HG03103 (cell line): ENCODE data around the gene SYCE3.
A peak's percentile ranks its signal among the peaks of the same experiment; 100 is the strongest.

Experiments
- ATAC-seq: cut with Tn5 transposase; IDR thresholded peaks from one replicate; pipeline ENCODE4 v1.9.1; 2021; ENCODE audit warnings: low read depth; ENCODE audit not compliant: unreplicated experiment

The SYCE3 gene

DNA sequence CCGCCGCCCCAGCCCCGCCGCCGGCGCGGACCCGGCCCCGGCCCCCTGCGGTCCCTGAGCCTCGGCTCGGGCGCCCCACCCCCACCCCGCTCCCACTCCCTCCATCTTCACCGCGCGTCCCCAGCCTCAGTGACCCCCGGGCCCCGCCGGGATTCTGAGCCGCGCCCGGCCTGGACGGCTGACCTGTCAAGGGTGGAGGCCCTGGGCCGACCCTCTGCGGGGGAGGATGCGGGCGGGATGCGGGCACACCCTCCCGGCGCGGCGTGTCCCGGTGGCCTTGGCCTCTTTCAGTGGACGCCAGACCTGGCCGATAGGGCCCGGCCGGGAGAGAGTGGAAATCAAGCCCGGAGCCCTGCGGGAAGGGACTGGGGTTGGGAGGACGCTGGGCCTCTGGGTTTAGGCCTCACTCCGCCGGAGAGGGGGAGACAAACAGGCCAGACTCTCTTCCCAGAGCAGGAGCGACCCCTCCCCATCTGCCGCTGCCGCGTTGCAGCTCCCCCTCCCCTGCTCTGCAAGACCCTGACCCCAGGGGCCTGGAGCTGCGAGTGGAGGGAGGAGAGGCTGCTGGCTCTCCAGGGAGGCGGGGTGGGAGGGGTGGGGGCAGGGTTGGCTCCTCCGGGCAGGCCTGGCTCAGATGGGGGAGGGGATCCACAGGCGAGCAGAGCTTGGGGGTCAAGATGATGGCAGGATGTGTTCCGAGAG lies 38.4 kb upstream of the SYCE3 start:
- ATAC-seq = no peak

DNA sequence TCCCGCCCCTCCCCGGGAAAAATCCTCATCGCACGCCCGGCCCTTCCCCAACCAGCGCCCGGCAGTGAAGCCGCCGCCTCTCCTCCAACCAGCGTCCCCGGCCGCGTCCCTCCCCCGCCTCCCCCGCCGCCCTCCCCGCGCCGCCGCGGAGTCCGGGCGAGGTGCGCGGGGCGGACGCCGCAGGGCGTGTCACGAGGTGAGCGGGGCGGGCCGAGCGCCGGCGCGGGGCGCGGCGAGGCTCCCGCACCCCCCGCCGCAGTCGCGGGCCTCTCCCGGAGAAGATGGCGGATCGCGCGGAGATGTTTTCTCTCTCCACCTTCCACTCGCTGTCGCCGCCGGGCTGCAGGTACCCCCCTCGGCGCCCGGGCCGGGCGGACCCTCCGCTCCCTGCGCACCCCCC lies 37.8 kb upstream of the SYCE3 start, which contains the start of gene MAPK8IP2:
TSS of gene MAPK8IP2 (plus strand) at position 256 of the 400 bp plus-strand sequence. CDS start at position 282, 26 bp downstream.
- no peak for ATAC-seq

DNA sequence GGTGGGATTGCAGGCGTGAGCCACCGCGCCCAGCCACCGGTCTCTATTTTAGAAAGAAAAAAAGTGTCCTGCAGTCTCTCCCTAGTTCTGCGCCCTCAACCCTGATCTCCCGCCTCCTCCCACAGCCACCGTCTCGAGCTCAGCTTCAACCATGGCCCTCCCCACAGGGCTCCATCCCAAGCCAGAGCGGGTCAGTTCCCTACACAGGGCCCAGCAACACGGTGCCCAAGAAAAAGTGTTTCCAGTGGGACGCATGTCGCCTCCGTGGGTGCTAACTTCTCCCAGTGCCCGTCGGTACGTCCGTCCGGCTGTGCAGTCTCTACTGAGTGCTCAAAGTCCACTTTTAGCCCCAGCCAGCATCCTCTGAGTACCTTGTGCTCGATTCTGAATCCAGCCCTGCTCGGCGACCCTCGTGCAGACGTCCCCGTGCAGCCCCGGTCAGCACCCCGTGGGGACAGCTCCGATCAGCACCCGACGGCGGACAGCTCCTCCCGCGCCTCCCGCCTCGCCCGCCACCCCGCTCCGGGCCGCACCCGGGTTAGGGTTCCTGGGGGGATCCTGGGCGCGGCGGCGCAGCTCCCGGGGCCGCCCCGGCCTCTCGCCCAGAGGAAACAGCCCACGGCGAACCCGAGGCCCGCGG lies 37.2 kb upstream of the SYCE3 start:
- no peak for ATAC-seq

DNA sequence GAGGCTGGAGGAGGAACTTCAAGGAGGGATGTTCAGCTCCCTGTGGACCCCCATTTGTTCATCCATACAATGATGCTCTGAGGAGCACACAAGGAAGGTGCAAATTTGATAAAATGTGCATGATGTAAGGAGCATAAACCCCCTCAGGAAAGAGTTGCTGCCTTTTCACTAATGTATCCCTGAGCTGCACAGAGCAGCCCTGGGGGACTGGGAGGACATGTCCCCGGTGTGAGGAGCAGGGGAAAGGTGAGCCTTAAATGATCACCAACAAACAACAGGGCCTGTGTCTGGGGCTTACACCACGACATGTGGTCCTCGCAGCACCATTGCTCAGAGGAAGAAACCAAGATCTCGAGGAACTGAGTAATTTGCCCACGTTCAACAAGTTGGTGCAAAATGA lies 34.4 kb upstream of the SYCE3 start:
- no peak for ATAC-seq

DNA sequence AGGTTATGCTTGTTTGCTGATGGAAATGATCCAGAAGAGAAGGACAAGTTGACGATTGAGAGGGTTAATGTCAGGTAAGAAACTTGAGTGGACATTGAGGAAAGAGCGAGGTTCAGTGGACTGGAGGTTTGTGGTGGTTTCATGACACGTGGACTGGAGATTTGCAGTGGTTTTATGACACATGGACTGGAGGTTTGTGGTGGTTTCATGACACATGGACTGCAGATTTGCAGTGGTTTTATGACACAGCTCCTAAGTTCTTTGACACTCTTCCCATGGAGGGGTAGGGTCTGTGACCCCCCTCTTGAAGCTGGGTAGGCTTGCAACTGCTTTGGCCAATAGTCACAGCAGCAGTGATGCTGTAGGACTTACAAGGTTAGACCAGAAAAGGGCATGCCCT lies 32.5 kb upstream of the SYCE3 start:
- no peak for ATAC-seq

DNA sequence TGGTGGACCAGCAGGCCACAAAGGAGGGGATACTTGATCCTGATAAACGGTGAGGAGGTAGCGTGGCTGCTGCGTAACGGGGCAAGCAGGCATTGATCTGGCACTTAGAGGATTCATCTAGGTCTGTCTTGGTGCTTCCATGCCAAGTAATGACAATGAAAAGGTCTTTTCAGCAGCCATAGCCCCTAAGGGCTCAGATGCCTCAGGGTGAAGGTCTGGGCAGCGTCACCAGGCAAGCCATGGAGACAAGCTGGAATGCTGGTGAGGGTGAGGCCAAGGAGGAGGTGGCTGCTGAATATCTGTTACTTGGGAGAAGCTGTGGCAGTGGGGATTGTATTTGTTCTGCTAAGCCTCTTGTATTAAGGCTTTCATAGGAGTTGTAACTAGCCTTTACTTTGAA lies 24.7 kb upstream of the SYCE3 start:
- ATAC-seq = no peak

DNA sequence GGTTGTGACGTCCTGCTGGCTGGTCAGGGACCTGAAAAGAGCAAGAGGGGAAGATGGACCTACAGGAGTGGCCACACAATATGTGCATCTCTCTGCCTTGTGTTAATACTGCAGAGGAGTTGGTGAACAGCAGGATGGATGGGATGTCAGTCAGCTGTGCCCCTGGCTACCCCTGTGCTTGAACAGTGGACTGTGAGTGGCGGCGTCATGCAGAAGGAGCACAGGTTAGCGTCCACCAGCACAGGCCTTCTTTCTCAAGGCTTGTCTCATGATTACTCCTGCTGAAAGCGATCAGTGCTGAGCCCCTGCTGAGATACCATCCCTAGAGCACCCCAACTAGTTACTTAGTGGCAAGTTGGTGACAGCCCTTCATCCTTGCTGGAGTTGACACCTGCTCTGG lies 23.7 kb upstream of the SYCE3 start:
- ATAC-seq = no peak

DNA sequence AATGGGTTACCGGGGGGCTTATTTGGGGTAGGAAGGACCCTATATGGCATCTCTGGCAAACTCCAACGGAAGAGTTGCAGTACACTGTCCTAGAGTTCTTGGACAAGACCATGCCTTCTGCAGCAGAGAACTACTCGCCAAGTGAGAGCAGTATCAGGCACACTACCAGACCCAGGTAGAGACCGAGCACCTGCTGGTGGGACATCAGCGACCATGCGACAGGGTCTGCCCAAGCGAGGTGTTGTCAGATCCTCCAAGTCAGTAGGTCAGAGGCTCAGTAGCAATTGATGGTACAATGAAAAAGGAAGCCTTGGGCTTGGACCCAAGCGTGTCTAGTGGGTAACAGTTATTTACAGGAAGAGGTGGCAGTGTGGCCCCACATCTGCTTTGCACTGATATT lies 23.1 kb upstream of the SYCE3 start:
- no peak for ATAC-seq

DNA sequence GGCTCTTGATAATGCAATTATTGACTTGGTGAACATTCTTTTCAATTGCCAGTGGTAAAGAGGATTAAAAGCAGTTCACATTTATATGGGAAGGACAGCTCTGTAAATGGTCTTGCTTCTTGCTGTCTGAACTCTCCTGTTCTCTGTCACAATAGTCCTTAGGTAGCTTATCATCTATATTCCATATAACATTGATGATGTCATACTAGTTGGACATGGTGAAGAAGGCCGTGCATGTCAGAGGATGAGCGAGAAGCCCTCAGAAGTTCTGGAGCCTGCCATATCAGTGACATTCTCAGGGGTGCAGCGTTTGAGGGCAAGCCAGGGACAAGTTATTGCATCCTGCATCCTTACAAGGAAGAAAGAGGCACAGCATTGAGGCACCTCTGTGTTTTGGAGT lies 22.5 kb upstream of the SYCE3 start:
- no peak for ATAC-seq

DNA sequence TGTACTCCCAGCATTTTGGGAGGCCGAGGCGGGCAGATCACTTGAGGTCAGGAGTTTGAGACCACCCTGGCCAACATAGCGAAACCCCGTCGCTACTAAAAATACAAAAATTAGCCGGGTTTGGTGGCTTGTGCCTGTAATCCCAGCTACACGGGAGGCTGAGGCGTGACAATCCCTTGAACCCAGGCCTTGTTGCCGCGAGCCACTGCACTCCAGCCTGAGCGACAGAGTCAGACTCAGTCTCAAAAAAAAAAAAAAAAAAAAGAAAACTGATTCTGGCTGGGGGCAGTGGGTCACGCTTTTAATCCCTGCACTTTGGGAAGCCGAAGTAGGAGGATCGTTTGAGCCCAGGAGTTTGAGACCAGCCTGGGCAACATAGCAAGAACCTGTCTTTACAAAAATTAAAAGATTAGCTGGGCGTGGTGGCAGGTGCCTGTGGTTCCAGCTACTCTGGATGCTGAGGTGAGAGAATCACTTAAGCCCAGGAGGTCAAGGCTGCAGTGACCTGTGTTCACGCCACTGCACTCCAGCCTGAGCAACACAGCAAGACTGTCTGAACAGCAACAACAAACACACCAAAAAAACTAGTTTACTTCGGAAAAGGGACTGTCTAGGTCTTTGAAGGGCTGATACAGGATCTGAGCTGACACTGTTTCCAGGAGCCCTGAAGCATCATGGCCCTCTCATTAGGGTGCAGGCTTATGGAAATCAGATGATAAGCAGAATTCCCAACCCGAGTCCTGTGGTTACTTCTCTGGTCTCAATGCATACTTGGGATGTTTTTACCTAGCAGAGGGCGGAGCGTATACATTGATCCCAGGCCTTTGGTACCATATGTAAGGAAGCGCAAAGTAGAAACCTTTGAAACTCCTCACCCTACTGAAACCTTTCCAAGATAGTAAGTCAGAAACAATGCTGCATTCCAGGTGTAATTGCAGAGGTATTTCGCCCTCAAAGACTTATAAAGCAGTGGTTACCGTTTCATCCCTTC lies 21.7 kb upstream of the SYCE3 start:
- ATAC-seq = no peak

DNA sequence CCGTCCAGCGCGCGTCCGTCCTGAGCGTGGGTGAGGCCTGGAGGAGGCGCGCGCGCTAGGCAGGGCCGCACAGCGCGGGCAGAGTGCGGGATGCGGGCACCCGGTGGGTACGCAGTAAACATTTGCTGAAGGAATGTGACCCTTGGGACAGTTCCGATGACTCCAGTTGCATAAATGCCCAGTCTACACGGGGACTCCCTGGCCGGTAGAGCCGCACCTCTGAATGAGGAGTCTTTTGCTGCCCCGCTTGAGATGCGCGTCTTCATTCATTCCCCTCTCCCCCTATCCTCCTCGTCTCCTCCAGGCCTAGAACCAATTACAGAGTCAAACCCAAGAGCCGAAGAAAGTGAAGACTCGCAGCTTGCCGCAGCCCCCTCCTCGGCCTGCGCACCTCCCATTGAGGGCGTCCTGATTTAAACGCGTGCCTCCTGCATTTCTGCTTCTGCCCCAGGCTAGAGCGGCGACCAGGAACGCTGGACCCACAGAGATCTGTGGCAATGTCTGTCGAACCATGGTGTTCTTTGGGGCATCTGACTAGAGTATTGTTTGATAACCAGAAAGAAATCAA lies 20.7 kb upstream of the SYCE3 start:
- no peak for ATAC-seq

DNA sequence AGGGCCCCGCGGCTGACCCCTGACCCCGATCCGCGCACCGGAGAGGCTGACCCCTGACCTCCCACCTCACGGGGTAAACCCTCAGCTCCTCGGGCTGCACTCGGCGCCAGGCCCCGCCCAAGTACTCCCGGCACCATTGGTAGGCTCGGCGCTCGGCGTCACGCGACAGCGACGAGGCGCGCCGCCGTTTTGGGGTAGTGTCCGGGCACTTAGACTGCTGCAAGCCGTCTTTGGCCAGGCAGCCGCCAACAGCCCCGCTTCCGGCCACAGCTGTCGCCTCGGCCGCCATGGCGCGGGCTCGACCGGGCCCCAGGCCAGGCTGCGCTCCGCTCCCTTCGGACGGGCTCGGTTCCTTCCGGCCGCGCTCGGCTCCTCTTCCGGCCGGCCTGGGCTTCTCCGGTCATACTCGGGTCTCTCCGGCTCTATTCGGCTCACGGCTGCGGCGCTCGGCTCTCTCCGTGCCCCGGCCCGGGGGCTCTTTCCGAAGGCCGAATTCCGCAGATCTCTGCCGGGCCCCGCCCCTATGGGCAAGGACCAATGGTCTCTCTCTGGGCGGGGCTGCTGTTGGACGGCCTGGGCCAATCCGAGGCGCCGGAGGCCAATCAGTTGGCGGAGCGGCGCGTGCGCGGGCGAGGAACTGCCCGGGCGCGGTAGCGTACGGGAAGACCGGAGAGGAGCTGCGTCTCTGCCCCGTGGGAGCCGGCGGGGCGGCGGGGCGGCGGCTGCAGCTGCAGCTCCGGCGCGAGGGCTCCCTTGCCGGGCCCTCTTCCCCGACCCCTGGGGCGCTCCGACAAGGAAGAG lies 20.0 kb upstream of the SYCE3 start, which contains the start of gene CHKB:
TSS of gene CHKB (minus strand) at position 357 of the 801 bp plus-strand sequence. CDS start at position 289, 68 bp downstream.
- peak; percentile 95 for ATAC-seq

DNA sequence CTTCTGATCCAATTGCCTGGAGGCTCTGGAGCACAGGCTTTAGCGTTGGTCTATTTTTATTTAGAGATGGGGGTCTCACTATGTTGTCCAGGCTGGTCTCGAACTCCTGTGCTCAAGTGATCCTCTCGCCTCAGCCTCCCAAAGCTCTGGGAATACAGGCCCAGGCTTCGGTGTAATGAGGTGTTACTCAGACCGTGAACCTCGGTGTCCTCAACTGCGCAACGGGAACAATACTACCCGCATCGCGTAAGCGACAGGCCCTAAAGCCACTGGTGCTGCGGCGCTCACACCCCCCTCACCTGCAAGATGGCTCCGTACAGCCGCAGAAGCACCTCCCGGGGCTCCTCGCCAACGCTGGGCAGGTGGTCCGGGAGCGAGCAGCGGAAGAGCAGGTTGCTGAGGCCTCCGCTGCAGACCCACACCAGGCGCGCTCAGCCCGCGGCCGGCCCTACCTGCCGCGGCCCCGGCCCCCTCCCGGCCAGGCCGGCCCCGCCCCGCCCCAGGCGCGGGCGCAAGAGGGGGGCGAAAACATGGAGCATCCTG lies 19.3 kb upstream of the SYCE3 start:
- peak; percentile 5 for ATAC-seq

DNA sequence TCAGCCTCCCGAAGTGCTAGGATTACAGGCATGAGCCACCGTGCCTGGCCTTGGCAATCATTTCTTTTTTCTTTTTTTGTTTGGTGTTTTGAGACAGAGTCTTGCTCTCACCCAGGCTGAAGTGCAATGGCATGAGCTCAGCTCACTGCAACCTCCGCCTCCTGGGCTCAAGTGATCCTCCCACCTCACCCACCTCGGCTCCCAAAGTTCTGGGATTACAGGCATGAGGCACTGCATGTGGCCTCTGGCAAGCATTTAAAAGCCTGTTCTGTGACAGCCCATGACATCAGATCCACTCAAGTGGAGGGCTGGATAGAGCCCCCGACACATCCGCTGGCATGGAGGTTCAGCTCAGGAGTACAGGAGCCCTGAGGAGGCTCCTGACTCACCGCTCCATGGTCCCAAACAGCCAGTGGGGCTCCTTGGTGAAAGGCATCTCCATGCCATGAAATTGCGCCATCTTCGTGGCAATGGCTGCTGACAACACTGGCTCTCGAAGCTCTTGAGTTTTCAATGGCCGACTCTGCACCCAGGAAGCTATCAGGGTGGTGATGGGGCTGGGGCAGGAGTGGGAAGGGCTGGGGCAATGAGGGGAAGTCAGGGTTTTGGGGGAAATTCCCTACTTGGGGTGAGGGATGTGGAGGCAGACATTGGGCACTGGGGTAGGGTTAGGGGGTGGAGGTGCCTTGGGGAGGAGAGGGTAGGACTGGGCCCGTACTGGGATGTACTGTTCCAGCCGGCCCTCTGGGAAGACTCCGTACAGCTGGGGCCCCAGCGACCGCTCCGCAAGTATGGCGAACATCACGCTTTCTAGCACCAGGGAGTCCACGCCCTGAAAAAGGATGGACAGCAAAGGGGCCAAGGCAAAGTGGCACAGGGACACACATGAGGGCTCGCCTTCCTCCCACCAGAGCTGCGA lies 18.6 kb upstream of the SYCE3 start:
- ATAC-seq = no peak

DNA sequence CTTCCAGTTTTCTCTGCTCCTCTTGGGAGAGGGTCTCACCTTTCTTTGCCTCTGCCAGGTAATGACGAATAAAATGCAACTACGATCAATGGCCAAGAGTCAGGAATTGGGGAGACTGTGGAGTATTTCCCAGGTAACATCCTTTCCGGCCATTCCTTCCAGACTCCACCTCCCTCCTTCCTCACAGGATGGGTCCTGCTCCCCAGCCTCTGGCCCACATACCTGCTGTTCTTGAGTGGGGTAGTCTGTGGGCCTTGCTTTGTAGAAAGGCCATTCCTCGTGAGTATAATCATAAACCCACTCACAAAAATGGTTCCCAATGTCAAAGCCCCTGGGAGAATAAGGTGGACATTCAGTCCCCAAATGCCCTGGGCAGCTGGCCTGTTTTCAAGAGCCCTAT lies 17.0 kb upstream of the SYCE3 start:
- ATAC-seq = no peak

DNA sequence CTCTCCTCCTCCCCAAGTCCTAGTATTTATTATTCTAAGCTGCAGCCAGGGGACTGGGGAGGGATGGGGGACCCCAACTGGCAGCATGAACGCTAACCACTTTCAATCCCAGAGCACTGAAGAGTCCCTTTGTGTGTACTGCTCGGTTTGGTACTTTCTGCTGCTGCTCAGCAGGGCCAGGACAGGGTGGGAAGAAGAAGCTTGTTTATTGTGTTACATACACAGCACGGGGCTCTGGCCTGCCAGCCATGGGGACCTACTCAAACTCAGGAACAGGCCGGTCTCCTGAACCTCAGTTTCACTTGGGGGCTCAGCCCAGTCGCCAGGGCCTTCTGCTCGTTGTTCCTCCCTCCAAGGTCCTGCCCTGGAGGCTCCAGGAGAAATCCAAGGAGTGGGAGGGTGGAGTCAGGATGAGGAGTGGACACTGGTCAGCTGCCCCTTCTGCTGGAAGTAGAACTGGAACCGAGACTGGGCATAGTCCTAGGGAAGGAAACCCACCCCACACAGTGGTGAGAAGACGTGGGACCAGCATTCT lies 16.1 kb upstream of the SYCE3 start:
- ATAC-seq = no peak

DNA sequence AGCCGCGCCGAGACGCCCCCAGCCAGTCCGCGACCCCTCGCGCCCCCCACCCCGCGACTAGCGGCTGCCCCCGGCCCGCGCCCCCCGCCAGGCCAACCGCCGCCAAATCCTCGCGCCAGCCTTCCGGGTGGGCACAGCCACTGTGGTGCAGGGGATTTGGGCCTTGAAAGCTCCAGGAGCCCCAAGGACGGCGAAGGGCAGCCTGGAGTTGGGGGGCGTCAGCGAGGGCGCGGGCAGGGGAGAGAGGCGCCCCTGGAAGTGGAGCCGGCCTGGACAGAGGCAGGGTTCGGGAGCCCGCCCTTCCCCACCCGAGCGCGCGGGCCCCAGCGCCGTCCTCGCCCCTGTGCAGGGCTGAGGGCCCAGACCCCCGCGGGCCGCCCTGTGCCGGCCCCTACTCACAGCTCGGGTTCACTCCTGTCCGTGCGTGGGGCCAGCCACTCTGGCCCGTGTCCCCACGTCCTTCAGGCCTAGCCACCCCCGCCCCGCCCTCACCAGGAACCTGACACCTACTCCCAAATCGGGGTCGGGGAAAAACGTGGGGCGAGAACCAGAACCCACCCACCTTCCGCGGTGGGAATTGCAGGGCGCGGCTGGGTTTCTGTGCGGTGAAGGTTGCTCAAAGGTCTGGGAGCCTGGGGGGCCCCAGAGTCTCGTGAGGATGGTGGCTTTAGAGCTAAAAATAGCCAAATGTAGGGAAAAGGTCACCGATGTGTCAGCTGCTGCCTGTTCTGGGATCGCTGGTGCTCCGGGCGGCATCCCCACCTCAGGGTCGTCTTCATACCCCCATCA lies 15.5 kb upstream of the SYCE3 start, which contains the start of gene CPT1B:
TSS of gene CPT1B (minus strand) at position 441 of the 789 bp plus-strand sequence. CDS start 512 bp downstream, outside the sequence.
- no peak for ATAC-seq

DNA sequence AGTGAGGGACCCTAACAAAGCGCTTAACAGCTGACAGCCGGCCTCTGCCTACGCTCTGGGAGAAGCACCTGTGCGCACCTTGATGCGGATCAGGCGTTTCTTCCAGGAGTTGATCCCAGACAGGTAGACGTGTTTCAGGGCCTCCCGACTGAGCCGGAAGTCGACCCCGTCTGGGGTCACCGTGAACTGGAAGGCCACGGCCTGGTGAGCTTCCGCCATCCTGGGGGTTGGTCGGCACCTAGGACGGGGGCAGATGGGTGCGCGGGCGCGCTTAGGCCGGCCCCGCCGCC lies 14.9 kb upstream of the SYCE3 start:
- no peak for ATAC-seq
